HFFc6 (cell line): ENCODE data around the gene CD38. TPM values are rescaled to one million over a fixed set of nuclear protein-coding genes. Genes with fewer than 3 reads are reported as not detected.
A peak's percentile ranks its signal among the peaks of the same experiment; 100 is the strongest.

Experiments used
- DNase-seq: peaks from one replicate; pipeline ENCODE4 v3.0.0-alpha.2; 2018
- H3K27ac Mint-ChIP-seq: 2 replicates; pipeline ENCODE4 v1.8.0; 2020; ENCODE audit warnings: mild to moderate bottlenecking, mixed read lengths
- H3K27me3 Mint-ChIP-seq: 2 replicates; pipeline ENCODE4 v1.8.0; 2021; ENCODE audit warnings: mild to moderate bottlenecking, moderate library complexity, mixed read lengths; ENCODE audit not compliant: insufficient read depth
- H3K36me3 Mint-ChIP-seq: 2 replicates; pipeline ENCODE4 v1.8.0; 2021; ENCODE audit warnings: low read depth, mixed read lengths
- H3K4me1 Mint-ChIP-seq: 2 replicates; pipeline ENCODE4 v1.8.0; 2020; ENCODE audit warnings: low read depth, mixed read lengths
- H3K4me3 Mint-ChIP-seq: 2 replicates; pipeline ENCODE4 v1.8.0; 2020; ENCODE audit warnings: mild to moderate bottlenecking, moderate library complexity, mixed read lengths
- H3K9me3 Mint-ChIP-seq: 2 replicates; pipeline ENCODE4 v1.8.0; 2020; ENCODE audit warnings: mild to moderate bottlenecking, mixed read lengths
- total RNA-seq, 6 experiments: library from RNA; stranded (reverse); fragmentation: NEBNext Ultra II Directional; extraction: Animal tissue kit (Norgen Biotek cat#: 25700); gene quantifications; 2 replicates in 1 of 6; 3 replicates in 5 of 6; pipeline ENCODE4 v1.2.3, GENCODE V29; 2021
- TF ChIP-seq, protein P1 (sequence below): fragments of 200-600 bp; sonication (generic); IDR thresholded peaks from 2 replicates; pipeline ENCODE4 v1.5.0; 2021; ENCODE audit warnings: antibody characterized with exemption, mild to moderate bottlenecking

The CD38 gene
- total RNA-seq, 6 experiments from 2014 or later: 0.07 to 0.15 (median 0.07) TPM; not detected in 3

DNA sequence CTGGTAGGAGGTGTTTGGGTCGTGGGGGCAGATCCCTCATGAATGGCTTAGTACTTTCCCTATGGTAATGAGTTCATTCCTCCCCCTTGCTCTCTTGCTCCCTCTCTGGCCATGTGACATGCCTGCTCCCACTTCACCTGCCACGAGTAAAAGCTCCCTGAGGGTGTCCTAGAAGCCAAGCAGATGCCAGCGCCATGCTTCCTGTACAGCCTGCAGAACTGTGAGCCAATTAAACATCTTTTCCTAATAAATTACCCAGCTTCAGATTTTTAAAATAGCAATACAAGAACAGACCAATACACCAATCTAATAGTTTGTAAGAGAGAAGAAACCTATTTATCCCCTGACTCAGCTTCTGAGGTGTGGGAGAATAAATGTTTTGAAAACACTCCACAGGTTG is 99.9 kb downstream of the CD38 start:
- H3K27me3 Mint-ChIP-seq: peaks cover 28% of the 10 kb centered on the region
- DNase-seq: no peak
- H3K4me1 Mint-ChIP-seq: no peaks in the 10 kb centered on the region
- no peak overlapping the region for H3K4me3 Mint-ChIP-seq
- peaks cover 5% of the 10 kb centered on the region for H3K9me3 Mint-ChIP-seq
- TF ChIP-seq, protein P1, sequence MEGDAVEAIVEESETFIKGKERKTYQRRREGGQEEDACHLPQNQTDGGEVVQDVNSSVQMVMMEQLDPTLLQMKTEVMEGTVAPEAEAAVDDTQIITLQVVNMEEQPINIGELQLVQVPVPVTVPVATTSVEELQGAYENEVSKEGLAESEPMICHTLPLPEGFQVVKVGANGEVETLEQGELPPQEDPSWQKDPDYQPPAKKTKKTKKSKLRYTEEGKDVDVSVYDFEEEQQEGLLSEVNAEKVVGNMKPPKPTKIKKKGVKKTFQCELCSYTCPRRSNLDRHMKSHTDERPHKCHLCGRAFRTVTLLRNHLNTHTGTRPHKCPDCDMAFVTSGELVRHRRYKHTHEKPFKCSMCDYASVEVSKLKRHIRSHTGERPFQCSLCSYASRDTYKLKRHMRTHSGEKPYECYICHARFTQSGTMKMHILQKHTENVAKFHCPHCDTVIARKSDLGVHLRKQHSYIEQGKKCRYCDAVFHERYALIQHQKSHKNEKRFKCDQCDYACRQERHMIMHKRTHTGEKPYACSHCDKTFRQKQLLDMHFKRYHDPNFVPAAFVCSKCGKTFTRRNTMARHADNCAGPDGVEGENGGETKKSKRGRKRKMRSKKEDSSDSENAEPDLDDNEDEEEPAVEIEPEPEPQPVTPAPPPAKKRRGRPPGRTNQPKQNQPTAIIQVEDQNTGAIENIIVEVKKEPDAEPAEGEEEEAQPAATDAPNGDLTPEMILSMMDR: no peak
- no peak overlapping the region for H3K27ac Mint-ChIP-seq
- H3K36me3 Mint-ChIP-seq: peaks cover 4% of the 10 kb centered on the region; the same call in 1 of the 2 replicates

DNA sequence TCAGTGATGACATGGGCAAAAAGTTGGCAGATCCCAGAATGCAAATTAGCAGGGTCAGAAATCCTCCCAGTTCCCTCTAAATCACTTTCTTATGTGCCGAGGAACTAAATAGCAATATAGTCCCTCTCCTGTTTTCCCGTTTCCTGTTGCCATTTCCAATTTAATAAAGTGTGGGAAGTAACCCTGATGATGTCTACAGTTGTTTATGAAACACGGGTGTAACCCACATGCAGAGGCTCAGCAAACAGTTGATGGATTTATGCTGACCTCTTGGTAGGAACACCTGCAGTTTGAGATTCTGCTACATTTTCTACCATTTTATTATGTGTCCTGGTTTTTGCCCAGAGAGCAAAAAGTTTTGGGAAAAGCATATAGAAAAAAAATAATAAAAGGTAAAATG is 103.7 kb downstream of the CD38 start:
- Mint-ChIP-seq H3K9me3 (peaks cover 5% of the 10 kb centered on the region), H3K4me1 (no peaks in the 10 kb centered on the region; the same call in 1 of the 2 replicates), H3K27me3 (peaks cover 25% of the 10 kb centered on the region), H3K36me3 (peaks cover 4% of the 10 kb centered on the region; the same call in 1 of the 2 replicates), H3K4me3 (no peak overlapping the region), H3K27ac (no peak overlapping the region)
- TF ChIP-seq, protein P1: no peak
- no peak for DNase-seq

DNA sequence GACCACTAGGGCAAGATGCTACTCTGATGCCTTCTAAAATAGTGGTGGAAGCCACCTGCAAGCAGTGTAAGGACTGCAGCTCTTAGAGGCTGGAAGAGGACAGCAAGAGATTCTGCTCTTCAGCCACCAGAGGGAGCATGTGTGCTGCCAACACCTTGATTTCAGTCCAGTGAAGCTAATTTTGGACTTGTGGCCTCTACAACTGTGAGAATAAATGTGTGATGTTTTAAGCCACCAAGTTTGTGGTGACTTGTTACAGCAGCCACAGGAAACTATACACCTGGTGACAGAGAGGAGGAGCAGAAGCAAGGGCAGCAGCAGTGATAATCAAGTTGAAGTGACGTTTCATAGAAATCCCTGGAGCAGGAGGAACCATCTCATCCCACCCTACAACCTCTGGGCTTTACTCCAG is 104.6 kb downstream of the CD38 start:
- peaks cover 5% of the 10 kb centered on the region for H3K9me3 Mint-ChIP-seq
- no peak overlapping the region for H3K27ac Mint-ChIP-seq
- DNase-seq: peak; percentile 65
- H3K4me1 Mint-ChIP-seq: no peaks in the 10 kb centered on the region; the same call in 1 of the 2 replicates
- no peak overlapping the region for H3K4me3 Mint-ChIP-seq
- TF ChIP-seq, protein P1: peak; percentile 97
- peaks cover 20% of the 10 kb centered on the region for H3K27me3 Mint-ChIP-seq
- peaks cover 4% of the 10 kb centered on the region; the same call in 1 of the 2 replicates for H3K36me3 Mint-ChIP-seq

DNA sequence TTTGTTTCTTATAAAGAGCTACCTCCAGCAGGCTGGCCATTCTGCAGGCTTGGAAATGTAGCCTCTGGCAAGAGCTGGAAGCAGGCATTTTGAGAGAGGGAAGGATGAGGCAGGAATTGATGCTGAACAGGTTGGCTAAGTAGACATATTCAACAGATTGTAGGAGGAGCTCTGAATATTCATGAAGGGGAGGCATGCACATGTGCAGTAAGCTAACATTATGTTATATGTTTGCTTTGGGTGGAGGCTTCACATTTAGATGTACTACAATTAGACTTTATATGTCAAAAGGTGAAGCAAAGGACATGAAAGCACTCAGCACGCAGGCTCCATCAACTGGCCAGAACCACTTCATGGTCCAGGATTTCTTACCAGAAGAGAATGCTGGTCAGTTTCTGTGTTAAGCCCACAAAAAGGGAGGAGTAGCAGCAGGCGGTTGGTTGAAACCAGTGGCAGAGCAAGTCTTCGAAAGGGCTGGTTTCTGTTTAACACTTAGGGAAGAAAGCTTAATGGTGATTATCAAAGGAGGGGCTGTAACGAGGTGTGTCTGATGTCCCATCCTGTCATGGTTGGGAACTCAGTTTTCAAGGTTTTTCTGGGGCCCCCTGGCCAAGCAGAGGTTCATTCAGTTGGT is 105.6 kb downstream of the CD38 start:
- H3K4me3 Mint-ChIP-seq: no peak overlapping the region
- no peaks in the 10 kb centered on the region; the same call in 1 of the 2 replicates for H3K4me1 Mint-ChIP-seq
- H3K9me3 Mint-ChIP-seq: no peaks in the 10 kb centered on the region
- H3K27ac Mint-ChIP-seq: no peak overlapping the region
- DNase-seq: no peak
- peaks cover 16% of the 10 kb centered on the region for H3K27me3 Mint-ChIP-seq
- TF ChIP-seq, protein P1: no peak
- no peaks in the 10 kb centered on the region for H3K36me3 Mint-ChIP-seq

- Mint-ChIP-seq H3K4me3 (no peak overlapping the region), H3K36me3 (no peaks in the 10 kb centered on the region), H3K27me3 (peaks cover 16% of the 10 kb centered on the region), H3K4me1 (no peaks in the 10 kb centered on the region; the same call in 1 of the 2 replicates), H3K27ac (no peak overlapping the region), H3K9me3 (no peaks in the 10 kb centered on the region)
- no peak for DNase-seq
- TF ChIP-seq, protein P1: no peak
Measured at GRCh38 chr4:15884666-15885065, 106.5 kb downstream of the CD38 start.
